SU-DHL-6 (cell line): ENCODE measurements around the gene HRK.

ENCODE experiments used
- EZH2phosphoT487 ChIP-seq: fragments of 200-600 bp; sonication (generic), shearing (Covaris generic); conservative IDR thresholded peaks from 2 replicates; pipeline ENCODE4 v1.6.1; 2018; ENCODE audit warnings: mild to moderate bottlenecking, antibody characterized with exemption, low read length, moderate library complexity, mixed read lengths
- TF ChIP-seq, protein P1 (sequence below): fragments of 200-600 bp; sonication (generic); IDR thresholded peaks from one replicate; pipeline ENCODE4 v1.5.1; 2017; ENCODE audit warnings: antibody characterized with exemption, mild to moderate bottlenecking, low read length, moderate library complexity; ENCODE audit not compliant: insufficient read depth, poor library complexity, severe bottlenecking

DNA sequence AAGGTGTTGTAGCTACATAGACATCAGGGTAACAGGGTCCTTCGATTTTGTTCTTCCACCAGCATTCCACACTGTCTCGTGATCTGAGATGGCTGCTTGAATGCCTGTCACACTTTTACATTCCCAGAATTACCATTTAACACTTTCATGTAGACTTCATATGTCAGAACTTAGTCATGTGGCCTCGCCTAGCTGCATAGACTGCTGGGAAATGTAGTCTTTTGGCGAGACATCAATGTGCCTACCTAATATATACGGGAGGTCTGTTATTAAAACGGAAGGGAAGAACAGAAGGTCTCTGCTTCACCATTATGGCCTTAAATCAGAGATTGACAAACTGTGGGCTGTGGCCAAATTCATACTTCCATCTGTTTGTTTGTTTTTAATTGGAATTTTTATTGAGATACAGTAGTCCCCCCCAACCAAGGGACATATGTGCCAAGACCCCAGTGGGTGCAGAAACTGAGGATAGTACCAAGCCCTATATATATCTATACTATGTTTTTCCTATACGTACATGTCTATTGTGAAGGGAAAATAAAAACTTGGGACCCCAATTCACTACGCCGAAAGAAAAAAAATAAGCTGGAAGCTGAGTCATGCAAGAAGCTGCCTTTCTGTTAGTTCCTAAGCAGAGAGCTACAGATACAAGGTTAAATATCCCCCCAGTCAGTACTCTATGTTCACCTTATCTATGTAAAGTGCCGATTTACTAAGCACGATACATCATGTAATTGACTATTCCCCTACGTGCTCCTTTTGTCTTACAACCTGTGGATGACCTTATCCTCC is 11.3 kb upstream of the HRK start:
- TF ChIP-seq, protein P1, sequence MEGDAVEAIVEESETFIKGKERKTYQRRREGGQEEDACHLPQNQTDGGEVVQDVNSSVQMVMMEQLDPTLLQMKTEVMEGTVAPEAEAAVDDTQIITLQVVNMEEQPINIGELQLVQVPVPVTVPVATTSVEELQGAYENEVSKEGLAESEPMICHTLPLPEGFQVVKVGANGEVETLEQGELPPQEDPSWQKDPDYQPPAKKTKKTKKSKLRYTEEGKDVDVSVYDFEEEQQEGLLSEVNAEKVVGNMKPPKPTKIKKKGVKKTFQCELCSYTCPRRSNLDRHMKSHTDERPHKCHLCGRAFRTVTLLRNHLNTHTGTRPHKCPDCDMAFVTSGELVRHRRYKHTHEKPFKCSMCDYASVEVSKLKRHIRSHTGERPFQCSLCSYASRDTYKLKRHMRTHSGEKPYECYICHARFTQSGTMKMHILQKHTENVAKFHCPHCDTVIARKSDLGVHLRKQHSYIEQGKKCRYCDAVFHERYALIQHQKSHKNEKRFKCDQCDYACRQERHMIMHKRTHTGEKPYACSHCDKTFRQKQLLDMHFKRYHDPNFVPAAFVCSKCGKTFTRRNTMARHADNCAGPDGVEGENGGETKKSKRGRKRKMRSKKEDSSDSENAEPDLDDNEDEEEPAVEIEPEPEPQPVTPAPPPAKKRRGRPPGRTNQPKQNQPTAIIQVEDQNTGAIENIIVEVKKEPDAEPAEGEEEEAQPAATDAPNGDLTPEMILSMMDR: no peak
- no peak for TF ChIP-seq EZH2phosphoT487
